Muscle of back (tissue), 11 donors: ENCODE results near the gene ATXN2. TPM values are rescaled to one million over a fixed set of nuclear protein-coding genes. Genes with fewer than 3 reads are reported as not detected.

ENCODE experiments used
- DNase-seq, 3 donors: peaks; one replicate each; pipeline versions ENCODE4 v3.0.0 to v3.0.0-alpha.2; 2013
- polyA plus RNA-seq, 10 donors: library from polyadenylated mRNA; unstranded; fragments of 120-200 nt; gene quantifications; one replicate each; pipeline ENCODE4 v1.2.1, GENCODE V29; 2013; ENCODE audit not compliant: insufficient read length in 10 of 10

Gene ATXN2
- polyA plus RNA-seq, 10 donors, result 36.9 to 66.1 (median 53.2) TPM

DNA sequence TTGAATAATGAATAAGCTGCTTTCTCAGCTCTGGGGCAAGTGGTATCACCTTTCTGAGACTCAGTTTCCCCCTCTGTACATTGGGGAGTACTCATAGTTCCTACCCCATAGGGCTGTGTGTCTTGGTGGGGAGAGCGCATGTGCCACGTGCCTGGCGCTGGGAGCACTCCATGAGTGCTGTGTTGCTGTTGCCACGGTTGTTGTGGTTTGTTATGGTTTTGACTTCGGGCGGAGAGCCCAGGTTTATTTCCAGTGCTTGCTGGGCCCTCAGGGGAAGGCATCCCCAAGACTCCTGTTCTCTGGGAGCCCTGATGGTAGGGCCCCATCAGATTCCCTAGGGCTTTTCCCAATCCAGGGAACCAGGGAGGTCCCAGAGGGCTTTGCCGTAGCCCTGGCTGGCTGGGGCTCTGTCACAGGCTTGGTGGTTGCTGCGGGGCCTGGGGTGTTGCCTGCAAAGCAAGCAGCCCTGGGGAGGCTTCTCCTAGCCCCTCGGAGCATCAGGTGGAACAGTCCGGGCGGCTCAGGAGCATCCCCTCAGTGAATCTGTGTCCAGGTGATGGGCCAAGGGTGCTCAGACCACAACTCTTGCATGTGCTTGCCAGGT, 174.8 kb downstream of the ATXN2 start:
- no peak for DNase-seq

GRCh38 chr12:111420494-111420893, 178.6 kb downstream of the ATXN2 start:
- DNase-seq, result no peak

GRCh38 chr12:111419784-111420183, 179.3 kb downstream of the ATXN2 start:
- DNase-seq, result no peak

DNA sequence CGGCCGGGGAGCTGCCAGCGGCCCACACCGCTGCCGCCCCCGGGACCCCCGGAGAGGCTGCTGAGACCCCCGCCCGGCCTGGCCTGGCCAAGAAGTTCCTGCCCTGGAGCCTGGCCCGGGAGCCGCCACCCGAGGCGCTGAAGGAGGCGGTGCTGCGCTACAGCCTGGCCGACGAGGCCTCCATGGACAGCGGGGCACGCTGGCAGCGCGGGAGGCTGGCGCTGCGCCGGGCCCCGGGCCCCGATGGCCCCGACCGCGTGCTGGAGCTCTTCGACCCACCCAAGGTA, 180.6 kb downstream of the ATXN2 start:
- no peak for DNase-seq

DNA sequence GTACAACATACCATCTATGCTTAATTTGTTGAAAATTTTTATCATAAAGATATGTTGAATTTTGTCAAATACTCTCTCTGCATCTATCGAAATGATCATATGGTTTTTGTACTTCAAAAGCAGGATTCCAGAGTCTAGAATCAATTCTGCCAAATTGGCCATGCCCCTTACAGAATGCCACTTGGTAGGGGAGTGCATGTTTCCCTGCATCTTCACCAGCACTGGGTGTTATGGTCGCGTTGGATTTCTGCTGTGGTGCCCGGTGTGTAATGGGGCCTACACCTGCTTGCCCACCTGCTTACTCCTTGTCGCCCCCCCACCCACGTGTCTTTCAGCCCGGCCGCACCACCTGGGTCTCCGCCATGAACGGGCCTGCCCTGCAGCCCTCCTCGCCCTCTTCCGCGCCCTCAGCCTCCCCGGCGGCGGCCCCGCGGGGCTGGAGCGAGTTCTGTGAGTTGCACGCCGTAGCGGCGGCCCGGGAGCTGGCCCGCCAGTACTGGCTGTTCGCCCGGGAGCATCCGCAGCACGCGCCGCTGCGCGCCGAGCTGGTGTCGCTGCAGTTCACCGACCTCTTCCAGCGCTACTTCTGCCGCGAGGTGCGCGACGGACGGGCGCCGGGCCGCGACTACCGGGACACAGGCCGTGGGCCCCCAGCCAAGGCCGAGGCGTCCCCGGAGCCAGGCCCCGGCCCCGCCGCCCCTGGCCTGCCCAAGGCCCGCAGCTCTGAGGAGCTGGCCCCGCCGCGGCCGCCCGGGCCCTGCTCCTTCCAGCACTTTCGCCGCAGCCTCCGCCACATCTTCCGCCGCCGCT, 181.1 kb downstream of the ATXN2 start:
- no peak for DNase-seq

GRCh38 chr12:111417290-111417689, 181.8 kb downstream of the ATXN2 start:
- DNase-seq, result no peak

GRCh38 chr12:111414711-111415252, 184.3 kb downstream of the ATXN2 start:
- DNase-seq, result no peak

DNA sequence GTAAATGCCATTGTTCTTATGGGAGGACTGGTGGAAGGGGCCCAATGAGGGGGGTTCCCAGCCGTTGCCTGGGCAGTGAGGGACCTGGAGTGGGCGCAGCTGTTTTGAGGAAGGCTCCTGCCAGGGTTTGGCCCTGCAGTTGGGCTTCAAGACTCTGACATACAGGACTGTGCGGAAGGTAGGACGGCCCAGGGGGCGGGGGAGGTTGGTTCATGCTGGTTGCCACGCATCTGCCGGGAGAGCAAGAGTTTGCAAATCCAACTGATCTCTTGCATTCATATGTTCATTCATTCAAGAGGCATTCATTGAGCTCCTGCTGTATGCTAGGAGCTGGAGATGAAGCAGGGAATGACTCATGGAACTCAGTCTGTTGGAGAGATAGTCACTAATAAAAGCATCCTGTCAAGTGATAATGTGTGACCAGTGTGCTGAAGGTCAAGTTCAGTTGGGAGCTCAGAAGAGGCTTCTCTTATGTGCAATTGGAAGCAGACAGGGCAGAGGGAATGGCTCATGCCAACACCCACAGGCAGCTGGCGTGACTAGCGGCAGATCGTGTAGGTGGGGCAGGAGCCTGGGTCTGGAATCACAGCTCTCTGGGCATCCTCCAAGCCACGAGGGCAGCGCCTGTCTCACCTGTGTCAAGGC, 185.6 kb downstream of the ATXN2 start:
- peak in 1 of 3 donors; percentile 25 for DNase-seq

DNA sequence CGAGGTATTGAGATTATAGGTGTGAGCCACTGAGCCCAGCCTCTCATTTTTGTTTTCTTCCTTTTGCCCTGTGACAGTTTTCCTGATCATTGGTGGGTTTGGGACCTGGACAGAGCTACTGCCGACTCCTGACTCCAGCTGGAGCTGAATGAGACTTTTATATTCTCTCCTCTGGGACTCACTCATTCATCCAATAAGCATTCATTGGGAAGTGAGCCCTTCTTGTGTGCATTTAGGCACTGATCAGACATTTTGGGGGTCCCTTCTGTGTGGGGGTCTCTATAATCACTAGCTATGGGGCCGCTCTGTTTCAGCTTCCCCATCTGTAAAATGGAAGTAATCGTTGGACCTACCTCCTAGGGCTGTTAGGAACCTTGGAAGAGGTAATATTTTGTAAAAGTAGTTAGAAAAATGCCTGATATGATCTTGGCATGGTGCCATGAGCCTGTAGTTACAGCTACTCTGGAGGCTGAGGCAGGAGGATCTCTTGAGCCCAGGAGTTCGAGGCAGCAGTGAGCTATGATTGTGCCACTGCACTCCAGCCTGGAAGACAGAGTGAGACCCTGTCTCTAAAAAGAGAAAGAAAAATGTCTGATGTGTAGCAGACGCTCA, 186.2 kb downstream of the ATXN2 start:
- DNase-seq, result peak in 1 of 3 donors; percentile 26

DNA sequence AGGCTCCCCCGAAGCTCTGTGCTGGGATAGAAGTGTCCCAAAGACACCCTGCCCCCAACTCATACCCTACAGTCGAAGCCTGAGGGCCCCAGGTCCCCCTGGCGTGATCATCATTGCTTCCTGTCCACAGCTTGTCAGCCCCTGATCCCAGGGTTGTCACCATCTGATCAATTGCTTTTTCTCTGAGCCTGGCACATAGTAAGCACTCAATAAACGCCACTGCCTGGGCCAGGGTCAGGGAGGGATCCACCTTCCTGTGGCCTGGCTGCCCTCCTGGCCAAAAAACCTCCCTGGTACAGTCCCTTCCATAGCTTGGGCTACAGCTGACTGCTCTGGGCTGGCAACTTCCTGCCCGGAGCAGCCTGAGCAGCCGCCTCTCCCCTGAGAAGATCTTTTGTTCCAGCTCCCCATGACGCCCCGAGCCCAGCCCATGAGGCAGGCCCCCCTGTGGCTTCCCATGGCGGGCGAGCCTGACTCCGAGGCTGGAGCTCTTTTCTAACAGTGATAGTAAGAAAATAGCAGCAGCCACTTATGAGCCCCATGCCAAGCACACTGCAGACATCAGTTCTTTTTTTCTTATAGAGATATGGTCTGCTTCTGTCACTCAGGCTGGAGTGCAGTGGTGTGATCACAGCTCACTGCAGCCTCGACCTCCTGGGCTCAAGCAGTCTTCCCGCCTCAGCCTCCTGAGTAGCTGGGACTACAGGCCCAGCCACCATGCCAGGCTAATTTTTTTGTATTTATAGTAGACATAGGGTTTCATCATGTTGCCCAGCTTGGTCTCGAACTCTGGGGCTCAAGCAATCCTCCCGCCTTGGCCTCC, 186.9 kb downstream of the ATXN2 start:
- DNase-seq, result peak in 1 of 3 donors; percentile 24

DNA sequence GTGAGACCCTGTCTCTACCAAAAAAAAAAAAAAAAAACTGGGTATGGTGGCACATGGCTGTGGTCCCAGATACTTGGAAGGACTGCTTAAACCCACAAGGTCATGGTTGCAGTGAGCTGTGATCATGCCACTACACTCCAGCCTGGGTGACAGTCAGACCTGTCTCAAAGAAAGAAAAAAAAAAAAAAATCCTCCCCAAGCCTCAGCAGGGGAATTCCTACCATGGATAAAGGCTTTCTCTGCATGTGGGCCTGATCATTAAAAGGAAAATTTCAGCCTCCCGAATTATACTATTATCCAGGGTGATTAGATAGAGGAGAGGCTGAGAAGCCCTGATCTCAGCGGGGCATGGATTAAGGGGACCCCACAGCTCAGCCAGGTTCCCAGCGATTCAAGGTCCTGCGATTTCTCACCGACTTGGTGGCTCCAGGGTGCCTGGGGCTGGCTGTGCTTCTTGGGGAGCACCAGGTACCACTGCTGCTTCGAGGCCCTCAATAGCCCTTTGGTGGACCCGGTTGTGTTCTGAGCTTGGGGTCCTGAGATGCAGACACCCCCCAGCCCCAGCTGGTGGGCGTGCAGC, 187.8 kb downstream of the ATXN2 start:
- no peak for DNase-seq

- no peak for DNase-seq
These were observed 188.5 kb downstream of the ATXN2 start for GRCh38 chr12:111410431-111411184.

DNA sequence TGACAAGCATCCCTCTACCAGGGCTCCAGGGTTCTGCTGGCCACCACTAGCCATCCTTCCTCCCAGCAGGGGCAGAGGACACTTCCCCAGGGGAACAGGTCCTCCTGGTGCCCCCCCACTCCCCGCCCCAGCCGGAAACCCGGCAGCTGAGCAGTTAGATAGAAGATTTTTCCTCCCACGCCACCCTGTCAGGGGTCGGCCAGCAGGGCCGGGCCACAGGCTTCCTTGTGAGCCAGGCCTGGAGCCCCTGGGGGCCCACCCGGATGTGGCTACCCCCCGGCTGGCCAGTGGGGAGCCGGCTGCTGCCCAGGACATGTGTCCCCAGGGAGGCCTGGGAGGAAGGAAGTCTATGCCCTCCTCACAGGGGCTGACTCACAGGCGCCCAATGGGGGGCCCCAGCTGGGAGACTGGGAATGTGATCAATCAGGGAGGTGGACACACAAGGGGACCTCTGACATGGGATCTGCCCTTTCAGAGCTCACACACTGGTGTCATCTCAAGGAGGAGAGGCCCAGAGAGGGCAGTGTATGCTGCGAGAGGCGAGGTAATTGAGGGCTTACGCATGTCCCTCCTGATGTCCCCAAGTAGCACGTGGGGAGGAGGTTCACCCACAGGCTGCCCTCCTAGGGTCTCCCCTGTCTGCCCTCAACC, 189.2 kb downstream of the ATXN2 start:
- DNase-seq, result peak in 1 of 3 donors; percentile 66

DNA sequence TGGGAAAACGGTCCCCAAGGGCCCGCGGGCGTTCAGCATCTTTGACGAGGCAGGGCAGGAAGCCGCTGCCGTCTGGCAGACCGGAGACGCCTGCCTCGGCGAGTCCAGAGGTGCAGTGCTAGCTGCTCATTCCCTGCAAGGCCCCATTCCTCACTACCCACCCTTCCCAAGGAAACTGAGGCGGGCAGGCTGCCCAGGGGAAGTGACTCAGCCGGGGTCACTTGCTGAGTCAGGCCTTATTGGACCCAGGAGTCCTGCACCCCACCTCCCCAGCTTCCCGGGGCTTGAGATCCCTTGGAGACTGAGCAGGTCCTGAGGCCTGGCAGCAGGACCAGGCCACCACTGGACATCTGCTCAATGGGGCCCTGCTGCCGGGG, 189.7 kb downstream of the ATXN2 start:
- no peak for DNase-seq

- DNase-seq, result peak in 1 of 3 donors; percentile 20
These were observed 190.3 kb downstream of the ATXN2 start for GRCh38 chr12:111408686-111409402.

DNA sequence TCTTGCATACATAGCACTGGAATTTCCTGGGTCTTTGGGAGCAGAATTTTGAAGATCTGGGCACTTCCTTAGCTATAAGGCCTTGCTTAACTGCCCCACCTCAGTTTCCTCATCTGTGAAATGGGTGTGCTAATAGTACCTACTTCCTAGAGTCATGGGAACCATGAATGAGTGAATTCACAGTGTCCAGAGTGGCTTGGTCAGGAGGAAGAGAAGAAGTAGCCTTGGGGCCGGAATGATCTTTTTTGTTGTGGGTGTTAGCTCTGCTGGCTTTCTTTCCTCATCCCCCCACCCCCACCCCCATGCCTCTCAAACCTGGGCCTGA, 191.0 kb downstream of the ATXN2 start:
- peak in 1 of 3 donors; percentile 18 for DNase-seq

GRCh38 chr12:111407377-111408115, 191.6 kb downstream of the ATXN2 start:
- DNase-seq, result peak in 1 of 3 donors; percentile 71
